ENCODE data around the gene C22orf42. TPM values are rescaled to one million over a fixed set of nuclear protein-coding genes. Genes with fewer than 3 reads are reported as not detected.

C22orf42 gene
- total RNA-seq, result not detected in 2 replicates

GRCh38 chr22:32158712-32159533 is at the start of gene C22orf42:
Gene C22orf42 (minus strand): TSS chr22:32159303. CDS start chr22:32159215, 88 bp downstream.

GRCh38 chr22:32204856-32205722 is 46.0 kb upstream of the C22orf42 start, which contains the start of gene RFPL2:
Gene RFPL2 (minus strand): TSS chr22:32205073. CDS start chr22:32202451, 2,622 bp downstream.

Other genes with a start within 250 kb of the C22orf42 start
- gene YWHAH, start 214.8 kb downstream of the C22orf42 start, total RNA-seq, result 82.3 and 87.7 TPM in 2 replicates
- gene SLC5A1, start 116.0 kb downstream of the C22orf42 start, total RNA-seq, result not detected in 2 replicates
- not detected in 2 replicates for gene RFPL2, start 45.8 kb upstream of the C22orf42 start, total RNA-seq
- not detected in 2 replicates for gene SLC5A4, start 96.0 kb upstream of the C22orf42 start, total RNA-seq
- gene RFPL3, start 198.6 kb upstream of the C22orf42 start, total RNA-seq, result not detected in 2 replicates

All from smooth muscle cell of the pulmonary artery (primary cell).